ENCODE data around the gene ARHGAP30.

Gene ARHGAP30

DNA sequence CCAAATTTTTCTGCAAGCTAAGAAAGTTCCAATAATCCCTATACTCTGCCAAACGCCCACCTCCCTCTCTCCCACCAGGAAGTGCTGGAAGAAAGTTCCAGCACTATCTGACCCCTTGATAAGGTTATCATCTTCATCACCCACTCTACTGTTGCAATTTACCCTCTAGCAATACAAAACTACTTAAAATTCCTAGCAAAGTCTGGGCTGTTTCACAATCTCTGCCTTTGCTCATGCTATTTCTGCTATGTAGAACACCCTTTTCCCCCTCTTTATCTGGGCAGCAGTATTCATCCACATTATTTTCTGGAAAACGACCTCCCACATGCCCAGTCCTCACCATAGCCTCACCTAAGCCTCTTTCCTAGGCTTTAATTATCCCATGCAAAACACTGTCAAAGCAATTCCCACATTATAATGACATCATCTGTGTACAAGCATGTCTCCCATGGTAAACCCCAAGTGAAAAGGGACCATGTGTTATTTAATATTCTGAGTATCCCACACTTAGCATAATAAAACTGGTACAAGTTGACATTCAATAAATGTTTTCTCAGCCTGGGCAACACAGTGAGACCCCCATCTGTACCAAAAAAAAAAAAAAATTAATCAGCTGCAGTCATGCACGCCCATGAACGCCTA lies 60.7 kb downstream of the ARHGAP30 start:
- DNase-seq, result no peak

DNA sequence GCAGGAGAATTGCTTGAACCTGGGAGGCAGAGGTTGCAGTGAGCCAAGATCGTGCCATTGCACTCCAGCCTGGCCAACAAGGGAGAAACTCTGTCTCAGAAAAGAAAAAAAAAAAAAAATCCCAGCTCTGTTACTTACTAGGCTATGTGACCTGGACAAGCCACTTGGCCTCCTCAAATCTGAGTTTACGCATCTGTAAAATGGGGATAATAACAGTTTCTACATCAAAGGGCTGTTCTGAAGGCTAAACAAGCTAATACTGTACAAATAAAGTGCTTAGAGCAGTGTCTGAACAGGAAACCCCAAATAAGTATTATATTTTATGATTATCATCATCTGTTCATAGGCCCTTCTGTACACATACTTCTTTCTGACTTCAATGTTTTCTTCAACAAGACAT lies 62.3 kb downstream of the ARHGAP30 start:
- no peak for DNase-seq

DNA sequence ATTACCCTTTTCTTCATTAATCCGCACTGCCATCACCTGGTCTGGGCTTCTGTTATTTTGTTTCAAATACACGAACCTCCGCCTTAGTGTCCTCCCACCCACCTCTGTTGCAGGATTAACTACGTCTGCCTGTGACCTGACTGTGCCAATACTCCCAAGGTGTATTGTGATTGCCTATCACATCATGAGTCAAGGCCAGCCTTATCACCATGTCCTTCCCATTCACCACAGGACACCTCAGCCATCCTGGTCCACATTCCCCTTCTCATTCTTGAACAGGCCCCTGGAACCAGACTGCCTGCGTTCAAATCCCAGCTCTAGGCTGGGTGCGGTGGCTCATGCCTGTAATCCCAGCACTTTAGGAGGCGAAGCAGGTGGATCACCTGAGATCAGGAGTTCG lies 63.1 kb downstream of the ARHGAP30 start:
- no peak for DNase-seq

- DNase-seq, result no peak
Measured at GRCh38 chr1:161001525-161001924, 68.2 kb downstream of the ARHGAP30 start.

GRCh38 chr1:161000736-161001480 lies 68.8 kb downstream of the ARHGAP30 start:
- DNase-seq, result no peak

DNA sequence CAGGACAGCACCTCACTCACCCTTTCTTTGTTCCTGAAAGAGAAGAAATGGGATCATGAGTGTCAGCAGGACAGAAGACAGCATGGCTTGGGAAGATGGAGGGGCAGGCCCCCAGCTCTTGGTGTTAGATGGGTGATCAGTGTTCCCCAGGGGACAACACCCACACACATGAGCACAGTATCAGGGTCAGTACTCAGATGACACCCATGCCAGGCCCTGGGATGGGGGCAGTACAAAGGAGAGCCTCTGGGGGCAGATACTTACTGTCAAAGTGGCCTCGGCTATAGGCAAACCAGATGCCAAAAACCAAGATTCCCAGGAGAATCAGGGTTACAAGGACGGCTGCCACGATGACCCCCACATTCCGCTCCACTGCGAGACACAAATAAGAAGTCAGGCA lies 70.3 kb downstream of the ARHGAP30 start:
- no peak for DNase-seq

GRCh38 chr1:160997323-160998038 lies 72.2 kb downstream of the ARHGAP30 start:
- peak in 1 of 2 experiments; percentile 66 for DNase-seq
